Urothelium cell line (cell line): ENCODE results near the gene PRRG2.

Source experiments
- DNase-seq: peaks from one replicate; pipeline ENCODE4 v3.0.0; 2011; ENCODE audit warnings: low spot score, mixed read lengths
- FAIRE-seq: peaks from 2 replicates; lab custom pipeline; 2011; peaks lifted over from hg19 to GRCh38; lab: Jason Lieb, UNC

Gene PRRG2

GRCh38 chr19:49581007-49581508, at the start of gene PRRG2:
TSS of gene PRRG2 (plus strand) at chr19:49581316. CDS start at chr19:49583220, 1,904 bp downstream.
- no peak for DNase-seq
- FAIRE-seq, result no peak

GRCh38 chr19:49533551-49534488, 47.3 kb upstream of the PRRG2 start:
- no peak for FAIRE-seq
- no peak for DNase-seq

- DNase-seq (no peak), FAIRE-seq (no peak)
These were observed 46.3 kb upstream of the PRRG2 start for GRCh38 chr19:49534632-49535385.

- FAIRE-seq, result no peak
- DNase-seq, result no peak
These were observed 44.1 kb upstream of the PRRG2 start for GRCh38 chr19:49536921-49537462.

GRCh38 chr19:49538643-49539042, 42.5 kb upstream of the PRRG2 start:
- DNase-seq (no peak), FAIRE-seq (no peak)

- no peak for DNase-seq
- FAIRE-seq, result no peak
These were observed 41.7 kb upstream of the PRRG2 start for GRCh38 chr19:49539192-49539952.

- FAIRE-seq (peak; percentile 46), DNase-seq (no peak)
These were observed 39.2 kb upstream of the PRRG2 start for GRCh38 chr19:49541914-49542313.

GRCh38 chr19:49542446-49542845, 38.7 kb upstream of the PRRG2 start:
- DNase-seq (no peak), FAIRE-seq (no peak)

- FAIRE-seq (no peak), DNase-seq (no peak)
These were observed 38.1 kb upstream of the PRRG2 start for GRCh38 chr19:49543032-49543431.

- DNase-seq, result no peak
- FAIRE-seq, result no peak
These were observed 37.0 kb upstream of the PRRG2 start for GRCh38 chr19:49544154-49544553.

GRCh38 chr19:49546825-49547565, 34.1 kb upstream of the PRRG2 start:
- no peak for FAIRE-seq

GRCh38 chr19:49549045-49549444, 32.1 kb upstream of the PRRG2 start:
- DNase-seq, result no peak
- FAIRE-seq, result no peak

More at GRCh38 chr19:49546825-49547565, 34.1 kb upstream of the PRRG2 start:
- peak; percentile 81 for DNase-seq

- no peak for DNase-seq
- FAIRE-seq, result no peak
These were observed 29.6 kb upstream of the PRRG2 start for GRCh38 chr19:49551531-49551930.

- DNase-seq, result no peak
- FAIRE-seq, result no peak
These were observed 28.4 kb upstream of the PRRG2 start for GRCh38 chr19:49552749-49553148.

GRCh38 chr19:49553451-49554271, 27.5 kb upstream of the PRRG2 start:
- FAIRE-seq, result no peak
- DNase-seq, result no peak

GRCh38 chr19:49554701-49555181, 26.4 kb upstream of the PRRG2 start:
- no peak for DNase-seq
- no peak for FAIRE-seq

- DNase-seq (peak; percentile 60), FAIRE-seq (no peak)
These were observed 25.3 kb upstream of the PRRG2 start for GRCh38 chr19:49555600-49556411.
